ENCODE results near the gene CASTOR1. TPM values are rescaled to one million over a fixed set of nuclear protein-coding genes. Genes with fewer than 3 reads are reported as not detected.

CASTOR1 gene
- total RNA-seq, 1 experiment from 2014 or later: 10.6 TPM

- DNase-seq: no peak
- Histone ChIP-seq H3K9me2 (ENCODE audit: insufficient read depth) (no peaks in the 10 kb centered on the region), H3K36me3 (ENCODE audit: low read depth) (peaks cover 51% of the 10 kb centered on the region), H3K4me3 (no peak overlapping the region), H3K4me2 (no peak overlapping the region), H4K20me1 (ENCODE audit: insufficient read depth) (no peaks in the 10 kb centered on the region), H3K79me2 (ENCODE audit: low read depth) (no peaks in the 10 kb centered on the region), H3F3A (ENCODE audit: insufficient read depth, low read depth) (peaks cover 15% of the 10 kb centered on the region; the same call in 1 of the 2 replicates), H3K4me1 (replicated peaks; ENCODE audit: insufficient read depth) (no peaks in the 10 kb centered on the region), H3K9me3 (ENCODE audit: insufficient read depth, low read depth) (no peaks in the 10 kb centered on the region), H2AFZ (no peak overlapping the region), H3K27ac (no peak overlapping the region), H3K27me3 (ENCODE audit: insufficient read depth, low read depth) (no peaks in the 10 kb centered on the region)
- ChIA-PET CTCF (no interaction called here), POLR2A (ENCODE audit: unreplicated experiment) (no interaction called here)
- intact Hi-C loops (cut with micrococcal nuclease; ENCODE audit: unreplicated experiment): no loop called here
- BruUV-seq (replicated peaks): no TSS peak
- TF ChIP-seq CTCF (conservative IDR thresholded peaks at IDR 0.05): no peak
- no peak for TF ChIP-seq EZH2 (IDR thresholded peaks at IDR 0.05; ENCODE audit: low read depth)
Observed at GRCh38 chr22:30337461-30337778, 48.1 kb upstream of the CASTOR1 start.

DNA sequence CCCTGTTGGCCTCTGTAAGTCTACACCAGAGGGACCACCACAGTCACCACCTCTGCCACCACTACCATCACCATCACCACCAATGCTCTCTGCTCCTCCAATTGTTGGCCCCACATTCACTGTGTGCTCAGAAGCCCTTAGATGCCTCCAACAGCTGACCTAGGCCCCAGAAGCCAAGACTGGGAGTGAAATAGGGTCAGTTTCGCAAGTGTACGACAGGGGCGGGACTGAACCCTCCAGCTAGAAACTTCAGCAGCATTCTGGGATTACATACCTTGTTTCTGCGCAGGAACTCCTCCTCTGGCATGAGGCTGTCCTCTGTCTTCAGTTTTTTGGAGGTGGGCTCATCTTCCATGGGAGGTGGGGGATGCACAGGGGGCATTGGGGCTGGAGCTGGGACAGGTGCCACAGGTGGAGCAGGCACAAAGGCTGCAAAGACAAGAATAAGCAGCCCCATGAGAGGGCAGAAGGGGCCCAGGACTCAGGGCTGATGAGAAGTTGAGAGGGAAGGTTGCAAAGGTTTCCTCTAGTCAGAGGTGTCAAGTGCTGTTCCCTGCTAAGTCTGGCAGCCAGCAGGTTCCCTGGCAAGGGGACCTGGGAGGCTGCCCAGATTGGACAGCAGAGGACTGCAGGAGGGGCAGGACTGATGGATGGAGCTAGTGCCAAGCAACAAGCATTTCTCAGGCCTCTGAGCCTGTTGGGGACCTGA is 47.6 kb upstream of the CASTOR1 start:
- BruUV-seq (replicated peaks): no TSS peak
- no peaks in the 10 kb centered on the region for H3K4me1 ChIP-seq (replicated peaks; ENCODE audit: insufficient read depth)
- intact Hi-C loops (cut with micrococcal nuclease; ENCODE audit: unreplicated experiment): no loop called here
- no peaks in the 10 kb centered on the region for H4K20me1 ChIP-seq (ENCODE audit: insufficient read depth)
- DNase-seq: no peak
- H3K27ac ChIP-seq: no peak overlapping the region
- no peak overlapping the region for H2AFZ ChIP-seq
- H3K9me2 ChIP-seq (ENCODE audit: insufficient read depth): no peaks in the 10 kb centered on the region
- no peaks in the 10 kb centered on the region for H3K79me2 ChIP-seq (ENCODE audit: low read depth)
- H3F3A ChIP-seq (ENCODE audit: insufficient read depth, low read depth): peaks cover 16% of the 10 kb centered on the region; the same call in 1 of the 2 replicates
- no peak for TF ChIP-seq EZH2 (IDR thresholded peaks at IDR 0.05; ENCODE audit: low read depth)
- TF ChIP-seq CTCF (conservative IDR thresholded peaks at IDR 0.05): no peak
- H3K9me3 ChIP-seq (ENCODE audit: insufficient read depth, low read depth): no peaks in the 10 kb centered on the region
- H3K4me2 ChIP-seq: no peak overlapping the region
- peaks cover 48% of the 10 kb centered on the region for H3K36me3 ChIP-seq (ENCODE audit: low read depth)
- ChIA-PET POLR2A (ENCODE audit: unreplicated experiment) (interaction anchor here (0.6 kb wide), 1 partner anchor 153 kb away, joined by 4 read pairs; no protein-coding TSS in a partner anchor), CTCF (no interaction called here)
- no peaks in the 10 kb centered on the region for H3K27me3 ChIP-seq (ENCODE audit: insufficient read depth, low read depth)
- H3K4me3 ChIP-seq: no peak overlapping the region

GRCh38 chr22:30335236-30335635 is 45.9 kb upstream of the CASTOR1 start:
- Histone ChIP-seq H3K27ac (no peak overlapping the region), H3K27me3 (ENCODE audit: insufficient read depth, low read depth) (no peaks in the 10 kb centered on the region), H3K9me3 (ENCODE audit: insufficient read depth, low read depth) (no peaks in the 10 kb centered on the region), H4K20me1 (ENCODE audit: insufficient read depth) (no peaks in the 10 kb centered on the region), H3K79me2 (ENCODE audit: low read depth) (no peaks in the 10 kb centered on the region), H3K9me2 (ENCODE audit: insufficient read depth) (no peaks in the 10 kb centered on the region), H3K4me1 (replicated peaks; ENCODE audit: insufficient read depth) (no peaks in the 10 kb centered on the region), H2AFZ (no peak overlapping the region), H3F3A (ENCODE audit: insufficient read depth, low read depth) (peaks cover 32% of the 10 kb centered on the region), H3K4me3 (no peak overlapping the region), H3K36me3 (ENCODE audit: low read depth) (peaks cover 37% of the 10 kb centered on the region), H3K4me2 (no peak overlapping the region)
- BruUV-seq (replicated peaks): no TSS peak
- ChIA-PET CTCF (no interaction called here), POLR2A (ENCODE audit: unreplicated experiment) (no interaction called here)
- intact Hi-C loops (cut with micrococcal nuclease; ENCODE audit: unreplicated experiment): no loop called here
- DNase-seq: no peak
- TF ChIP-seq EZH2 (IDR thresholded peaks at IDR 0.05; ENCODE audit: low read depth): no peak
- no peak for TF ChIP-seq CTCF (conservative IDR thresholded peaks at IDR 0.05)

Measured in PC-9 (cell line).